ENCODE results near the gene TNFSF13.

The TNFSF13 gene

DNA sequence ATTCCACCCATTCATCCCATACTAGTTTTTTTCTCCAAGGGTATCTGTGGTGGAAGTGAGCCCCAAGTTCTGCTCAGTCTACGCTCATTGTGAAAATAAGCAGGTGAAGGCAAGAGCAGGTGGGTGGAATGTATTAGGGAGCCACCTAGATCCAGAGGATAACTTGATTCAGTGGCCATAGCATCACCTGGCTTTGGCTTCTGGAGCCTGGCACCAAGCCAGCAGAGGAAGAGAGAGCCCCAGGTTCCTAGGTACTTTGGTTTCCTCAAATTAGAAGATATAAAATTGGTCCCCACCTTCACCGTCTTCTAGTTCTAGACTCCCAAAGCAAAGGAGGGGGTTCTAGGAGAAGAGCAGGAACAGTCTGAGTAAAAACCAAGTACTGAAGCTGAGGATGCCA lies 52.1 kb downstream of the TNFSF13 start:
- no peak for TF ChIP-seq CTCF (IDR thresholded peaks at IDR 0.05; ENCODE audit: low read depth, low read length)
- no peak for DNase-seq (ENCODE audit: extremely low read depth, low read depth)

All from AG09319 (cell line).